GM12873 (cell line): Measurements from ENCODE around the gene WARS2.

Experiments
- CTCF ChIP-seq: IDR thresholded peaks from 2 replicates; pipeline ENCODE4 v1.5.1; 2012; ENCODE audit warnings: low read depth, mild to moderate bottlenecking, moderate library complexity, low read length, control low read depth; ENCODE audit not compliant: insufficient read depth; ENCODE audit errors: missing control alignments

Gene WARS2

GRCh38 chr1:119146466-119146865 lies 6.0 kb upstream of the WARS2 start:
- no peak for TF ChIP-seq CTCF

GRCh38 chr1:119144813-119145212 lies 4.4 kb upstream of the WARS2 start:
- no peak for TF ChIP-seq CTCF

GRCh38 chr1:119143706-119144105 lies 3.3 kb upstream of the WARS2 start:
- TF ChIP-seq CTCF = no peak

- TF ChIP-seq CTCF = no peak
Measured at GRCh38 chr1:119141660-119142059, 1.2 kb upstream of the WARS2 start.

GRCh38 chr1:119141020-119141424 lies 569 bp upstream of the WARS2 start:
- TF ChIP-seq CTCF = peak; percentile 48

GRCh38 chr1:119139857-119140176 lies 636 bp downstream of the WARS2 start:
- no peak for TF ChIP-seq CTCF

GRCh38 chr1:119139403-119139802 lies 1.1 kb downstream of the WARS2 start:
- no peak for TF ChIP-seq CTCF

GRCh38 chr1:119136401-119136800 lies 4.1 kb downstream of the WARS2 start:
- TF ChIP-seq CTCF = no peak
